Ramos (cell line): Measurements from ENCODE around the gene GPR34.

Experiments
- in situ Hi-C: fragments of 300-500 bp; cut with MboI; formaldehyde crosslinking; loops from one replicate; pipeline ENCODE4 v1.14.3; 2022; ENCODE audit warnings: low sequenced_read_pairs; ENCODE audit not compliant: unreplicated experiment

The GPR34 gene

GRCh38 chrX:41730081-41730480 lies 41.3 kb downstream of the GPR34 start:
- in situ Hi-C loops: no loop called here

DNA sequence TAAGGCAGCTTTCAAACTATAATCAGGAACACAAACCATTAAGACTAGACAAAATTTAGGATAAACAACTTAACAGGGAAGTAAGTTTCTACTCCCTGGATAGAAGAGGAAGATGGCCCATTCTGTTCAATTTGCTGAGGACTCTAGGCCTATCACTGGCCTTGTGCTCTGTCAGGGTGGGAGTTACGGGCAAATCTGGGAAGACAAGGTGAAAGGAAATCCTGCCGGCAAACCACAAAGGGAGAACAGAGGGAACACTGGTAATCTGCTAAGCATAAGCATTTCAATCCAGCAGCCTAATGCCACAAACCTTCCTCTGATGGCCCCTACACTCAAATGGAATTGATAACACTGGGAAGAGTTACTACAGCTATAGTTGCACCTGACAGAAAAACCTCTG lies 43.5 kb downstream of the GPR34 start:
- in situ Hi-C loops: no loop called here

- in situ Hi-C loops: no loop called here
These were observed 45.2 kb downstream of the GPR34 start for GRCh38 chrX:41733939-41734338.

GRCh38 chrX:41734530-41734929 lies 45.8 kb downstream of the GPR34 start:
- in situ Hi-C loops: no loop called here

DNA sequence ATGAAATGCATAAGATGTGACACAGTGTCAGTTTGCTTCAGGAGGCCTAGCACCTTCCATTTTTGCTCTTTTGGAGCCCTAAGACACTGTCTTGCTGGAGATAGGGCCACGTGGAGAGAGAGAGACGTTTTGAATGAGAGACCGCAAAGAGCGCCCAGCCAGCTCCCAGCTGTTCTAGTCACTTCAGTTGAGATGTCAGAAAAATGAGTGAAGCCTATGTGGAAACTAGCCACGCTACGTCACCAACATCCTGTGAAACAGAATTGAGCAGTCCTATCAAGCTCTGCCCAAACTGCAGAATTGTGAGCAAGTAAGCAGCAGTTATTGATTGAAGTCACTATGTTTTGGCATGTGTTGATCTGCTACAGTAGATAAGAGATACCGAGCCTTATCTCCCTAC lies 48.3 kb downstream of the GPR34 start:
- in situ Hi-C loops: no loop called here

DNA sequence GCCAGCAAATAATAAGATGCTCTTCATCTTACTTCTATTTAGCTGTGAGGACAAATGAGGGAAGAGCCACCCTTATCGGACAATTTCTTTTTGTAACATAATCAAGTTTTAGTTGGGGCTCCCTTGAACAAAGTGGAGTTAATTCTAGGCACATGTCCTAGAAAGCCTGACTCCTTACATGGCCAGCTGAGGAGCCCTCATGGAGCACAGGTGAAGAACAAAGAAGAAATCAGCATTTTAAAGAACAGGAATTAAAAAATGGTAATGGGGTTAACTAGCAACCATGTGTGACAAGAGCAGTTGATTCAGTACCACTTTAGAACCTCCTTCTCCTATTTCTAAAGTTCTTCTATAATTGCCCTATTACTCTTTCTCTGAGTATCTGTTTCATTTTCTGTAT lies 51.1 kb downstream of the GPR34 start:
- in situ Hi-C loops: no loop called here
